Stimulated activated CD8-positive, alpha-beta memory T cell treated with anti-CD3 and anti-CD28 coated beads, Interleukin-15, amount 100 ng/mL, for 24 hours (primary cell): Measurements from ENCODE around the gene RNF26.

Experiments used
- DNase-seq: peaks from one replicate; pipeline ENCODE4 v3.0.0-alpha.2; 2020; ENCODE audit warnings: low read depth

Gene RNF26

DNA sequence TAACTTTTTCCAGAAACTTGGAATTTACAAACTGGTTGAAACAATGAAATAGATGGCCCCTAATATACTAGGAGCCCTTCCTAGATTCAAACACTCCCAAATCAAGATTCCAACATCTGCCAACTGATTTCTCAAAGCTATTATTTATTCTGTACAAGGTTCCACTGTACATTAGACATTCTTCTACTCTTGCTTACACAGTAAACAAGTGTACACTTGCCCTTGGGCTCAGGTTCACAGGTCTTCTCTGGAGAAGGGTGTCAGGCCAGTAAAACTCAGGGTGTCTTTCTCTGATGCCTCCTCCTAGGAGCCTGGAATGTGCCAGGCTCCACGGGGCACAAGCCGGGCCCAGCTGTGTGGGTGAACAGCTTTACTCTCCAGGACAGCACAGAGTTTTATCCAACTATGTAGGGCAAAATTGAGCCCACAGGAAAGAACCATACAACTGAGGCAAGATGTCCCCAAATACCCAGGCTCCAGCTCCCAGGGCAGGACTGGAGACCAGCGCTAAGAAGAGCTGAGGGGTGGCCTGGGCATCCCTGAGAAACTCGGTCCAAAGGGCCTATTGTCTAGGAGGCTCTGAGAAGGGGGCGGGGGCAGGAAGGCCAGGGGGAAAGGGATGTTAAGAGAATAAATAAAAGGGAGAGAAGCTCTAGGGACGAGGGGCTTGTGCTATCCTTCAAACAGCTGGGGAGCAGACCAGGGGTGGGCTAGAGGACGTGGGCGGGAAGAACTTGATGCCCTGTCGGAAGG is 20.9 kb downstream of the RNF26 start:
- no peak for DNase-seq

DNA sequence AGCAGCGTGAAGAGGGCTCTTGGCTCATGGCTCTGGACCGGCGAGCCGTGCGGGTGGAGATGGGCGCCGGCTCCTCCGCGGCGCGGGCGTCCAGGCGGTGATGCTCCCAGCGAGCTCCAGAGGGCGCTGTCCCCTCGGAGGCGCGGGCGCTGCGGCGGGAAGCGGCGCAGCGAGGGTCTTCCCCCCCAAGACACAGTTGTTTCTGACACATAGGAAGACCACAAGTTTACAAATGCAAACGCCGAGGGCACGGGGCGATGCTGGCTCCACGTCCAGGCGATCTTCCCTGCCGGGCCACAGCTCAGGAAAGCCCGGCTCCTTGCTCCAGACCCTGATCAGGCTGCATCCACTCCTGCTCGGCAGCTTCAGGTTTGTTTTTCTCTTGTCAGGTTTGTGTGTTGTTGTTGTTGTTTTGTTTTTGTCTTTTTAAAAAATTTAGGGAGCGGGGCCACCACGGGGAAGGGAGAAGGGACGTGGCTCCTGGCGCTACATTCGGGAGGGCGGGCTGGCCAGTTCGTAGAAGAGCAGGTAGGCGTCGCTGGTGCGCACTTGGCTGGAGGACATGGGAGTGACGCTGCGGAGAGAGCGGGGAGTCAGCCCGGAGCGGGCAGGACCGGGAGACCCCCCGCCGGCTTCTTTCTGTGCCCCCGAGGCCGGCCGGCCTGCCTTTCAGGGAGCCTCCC is 22.2 kb downstream of the RNF26 start:
- peak; percentile 52 for DNase-seq

DNA sequence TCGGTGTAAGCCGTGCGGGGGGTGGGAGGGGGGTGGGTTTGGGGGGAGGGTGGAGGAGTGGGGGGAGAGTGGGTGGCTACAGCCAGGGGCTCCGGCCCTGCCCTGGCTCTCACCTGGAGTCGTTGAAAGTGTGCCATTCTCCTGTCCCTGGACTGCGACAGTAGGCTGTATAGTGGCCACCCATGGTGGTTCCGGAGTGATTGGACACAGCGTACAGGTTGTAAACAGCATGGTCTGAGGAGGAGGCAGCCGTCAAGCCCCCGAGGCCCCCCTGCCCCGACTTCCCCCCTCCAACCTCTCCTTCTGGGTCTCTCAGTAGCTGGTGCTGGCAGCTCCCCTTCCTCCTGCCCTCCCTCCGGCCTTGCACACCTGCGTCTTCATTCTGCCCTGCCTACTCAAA is 22.7 kb downstream of the RNF26 start:
- DNase-seq, result no peak

DNA sequence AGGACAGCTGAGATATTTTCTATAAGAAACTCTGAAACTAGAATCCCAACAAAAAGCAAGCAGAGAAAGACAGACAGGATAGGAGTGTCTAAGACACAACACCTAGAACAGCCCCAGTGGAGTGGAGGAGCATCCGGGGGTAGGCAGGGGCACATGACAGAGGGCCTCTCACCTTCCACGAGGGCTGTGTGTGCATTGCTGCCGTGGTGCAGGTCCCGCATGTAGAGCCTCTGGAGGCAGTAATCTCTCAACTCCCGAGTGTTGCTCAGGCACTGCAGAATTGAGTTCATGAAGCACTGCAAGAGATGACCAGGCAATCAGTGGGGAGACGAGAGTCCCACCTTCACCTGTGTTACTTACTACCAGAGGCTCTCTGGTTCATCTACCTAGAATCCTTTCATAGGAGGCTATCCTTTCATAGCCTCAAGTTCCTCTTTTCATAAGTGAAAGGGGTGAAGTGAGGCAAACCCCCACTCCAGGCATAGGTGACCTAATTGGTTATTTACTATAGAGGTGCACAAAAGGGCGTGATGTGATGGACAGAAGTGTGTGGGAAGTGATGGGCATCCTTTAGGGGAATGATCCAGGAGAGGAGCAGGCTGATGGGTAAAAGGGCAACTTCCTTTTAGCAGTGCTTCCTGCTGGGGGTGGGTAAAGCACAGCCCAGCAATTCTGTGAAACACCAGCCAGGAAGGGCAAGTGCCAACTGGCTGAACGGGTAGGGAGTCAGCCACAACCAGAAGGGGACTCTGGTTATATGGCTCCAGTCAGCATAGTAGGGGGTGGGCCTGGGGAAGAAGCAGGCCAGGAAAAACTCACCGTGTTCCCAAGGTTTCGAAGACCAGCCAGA is 25.3 kb downstream of the RNF26 start:
- no peak for DNase-seq

- no peak for DNase-seq
Measured at GRCh38 chr11:119361056-119361787, 26.9 kb downstream of the RNF26 start.

DNA sequence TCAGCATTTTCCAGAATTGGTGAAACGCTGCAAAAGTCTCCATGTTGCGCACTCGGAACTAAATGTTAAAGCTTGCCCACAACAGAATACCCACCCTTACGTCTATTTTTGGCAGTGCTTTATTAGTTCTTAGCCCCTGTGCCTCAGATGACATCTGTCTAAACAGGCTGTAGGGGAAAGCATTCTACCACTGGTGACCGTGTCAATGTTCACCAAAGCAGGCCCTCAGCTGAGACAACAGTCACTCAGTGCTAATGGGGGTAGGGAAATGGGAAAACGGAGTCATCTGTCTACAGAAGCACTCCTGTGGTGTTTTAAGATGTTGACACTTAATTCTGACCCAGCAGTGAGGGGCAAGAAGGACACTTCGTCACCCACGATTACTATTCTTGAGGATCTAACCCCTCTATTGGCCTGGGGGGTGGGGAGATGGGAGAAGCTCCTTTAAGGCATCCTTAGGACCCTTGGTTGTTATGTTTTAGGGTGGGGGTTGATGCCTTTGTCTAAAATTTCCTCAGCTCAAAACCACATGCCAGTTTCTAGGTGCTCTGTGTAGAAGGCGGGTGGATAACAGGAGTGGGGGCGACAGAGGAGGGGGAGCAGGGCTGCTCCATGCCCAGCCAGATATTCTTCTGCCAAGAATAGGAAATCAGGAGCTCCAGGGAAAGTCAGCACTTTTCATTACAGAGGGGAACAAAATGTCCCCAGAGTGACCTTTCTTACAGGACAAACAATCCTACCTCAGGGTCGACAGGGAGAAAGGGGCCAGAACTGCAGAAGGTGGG is 27.8 kb downstream of the RNF26 start:
- no peak for DNase-seq

- no peak for DNase-seq
Measured at GRCh38 chr11:119362741-119363080, 28.4 kb downstream of the RNF26 start.

- no peak for DNase-seq
Measured at GRCh38 chr11:119363081-119363850, 28.9 kb downstream of the RNF26 start.

- DNase-seq, result peak; percentile 31
Measured at GRCh38 chr11:119363851-119364590, 29.7 kb downstream of the RNF26 start.

GRCh38 chr11:119365071-119365591 is 30.8 kb downstream of the RNF26 start:
- no peak for DNase-seq

DNA sequence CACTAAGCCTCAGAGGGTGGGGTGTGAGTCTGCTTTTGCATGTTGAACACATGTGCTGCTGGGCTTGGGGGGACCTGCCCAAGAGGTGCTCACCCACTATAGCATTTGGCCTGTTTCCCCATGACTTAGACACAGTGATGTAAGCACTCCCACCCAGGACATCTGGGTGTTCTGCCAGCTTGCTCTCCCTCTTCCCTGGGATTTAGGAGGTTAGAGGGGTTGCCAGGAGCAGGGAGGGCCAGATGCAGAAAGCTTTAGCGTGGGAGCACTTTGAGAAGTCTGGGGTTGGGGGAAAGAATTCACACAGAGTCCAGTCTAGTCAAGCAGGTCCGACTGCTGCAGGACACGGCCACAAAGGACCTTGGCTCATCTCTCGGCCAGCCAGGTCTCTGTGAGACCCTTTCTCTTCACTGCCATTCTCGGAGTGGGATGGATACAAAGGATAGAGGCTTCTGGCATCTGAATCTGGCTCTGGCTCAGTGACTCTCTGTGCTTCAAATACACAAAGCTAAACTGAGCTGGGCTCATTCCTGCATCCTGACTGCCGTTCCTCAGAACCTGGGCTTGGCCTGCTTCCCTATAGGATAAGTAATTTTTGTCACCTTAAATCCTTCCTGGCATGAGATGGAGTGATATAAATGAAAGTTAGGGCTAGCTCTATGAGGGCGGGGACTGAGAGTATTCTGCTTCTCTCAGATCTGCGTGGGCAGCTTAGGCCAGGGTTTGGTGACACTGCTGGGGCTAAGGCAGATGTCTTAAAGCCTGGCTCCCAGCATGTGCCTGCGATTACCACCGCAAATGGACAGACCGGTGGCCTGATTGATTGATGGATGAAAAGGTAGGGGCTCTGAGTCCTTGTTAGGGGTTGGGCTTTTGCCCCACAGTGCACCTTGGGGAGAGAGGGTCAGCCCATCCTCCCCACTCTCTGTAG is 32.6 kb downstream of the RNF26 start:
- DNase-seq, result no peak

DNA sequence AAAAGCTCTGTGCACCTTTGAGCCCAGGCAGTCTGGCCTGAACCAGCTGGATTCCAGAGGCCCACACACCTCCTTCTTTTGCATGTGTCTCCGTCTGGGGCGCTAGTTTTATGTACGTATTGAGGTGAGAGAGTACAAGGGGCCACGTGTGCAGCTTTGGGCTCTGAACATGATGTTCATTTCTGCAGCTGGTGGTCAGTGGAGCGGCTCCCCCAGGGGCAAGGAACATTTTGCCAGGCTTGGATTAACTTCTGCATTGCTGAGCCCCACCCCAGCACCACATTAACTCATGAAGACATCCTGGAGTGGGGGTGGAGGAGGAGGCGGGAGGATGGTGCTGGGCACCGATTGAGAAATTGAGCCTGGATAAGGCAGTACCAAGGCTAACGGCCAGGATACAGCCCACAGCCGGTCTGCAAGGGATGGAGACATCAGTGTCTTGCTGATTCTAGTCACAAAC is 33.4 kb downstream of the RNF26 start:
- DNase-seq, result no peak

GRCh38 chr11:119368121-119369034 is 34.1 kb downstream of the RNF26 start:
- no peak for DNase-seq

- DNase-seq, result no peak
Measured at GRCh38 chr11:119369132-119369925, 35.0 kb downstream of the RNF26 start.

DNA sequence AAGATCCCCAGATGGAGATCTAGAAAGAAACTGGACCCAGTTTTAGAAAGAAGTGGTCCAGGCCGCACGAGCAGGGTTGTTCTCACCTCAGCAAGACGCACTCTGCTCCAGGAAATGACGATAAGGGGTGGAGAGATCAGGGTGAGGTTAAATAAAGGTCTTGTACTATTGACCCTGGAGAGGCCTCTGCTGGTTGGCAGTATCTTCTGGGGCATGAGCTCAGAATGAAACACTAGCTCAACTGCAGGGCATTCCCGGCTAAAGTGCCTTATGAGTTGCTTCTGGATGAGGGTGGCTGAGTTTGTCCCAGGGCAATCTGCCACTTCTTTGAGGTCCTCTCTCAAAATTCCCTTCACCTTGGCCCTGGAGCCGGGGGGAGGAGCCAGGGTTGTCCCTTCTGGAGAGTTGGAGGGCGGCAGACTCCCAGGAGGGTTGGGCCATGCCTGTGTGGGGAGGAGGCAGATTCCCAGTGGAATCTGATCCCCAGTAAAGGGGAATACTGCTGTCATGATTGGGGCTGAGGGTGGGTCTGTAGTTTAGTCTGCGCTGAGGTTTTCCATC is 36.2 kb downstream of the RNF26 start:
- no peak for DNase-seq

GRCh38 chr11:119371067-119371601 is 36.8 kb downstream of the RNF26 start:
- no peak for DNase-seq
